KMS-11 (cell line): ENCODE measurements around the gene DNM3.

Experiments used
- H2AFZ ChIP-seq: fragments of 200-600 bp; sonication (generic); 2 replicates; pipeline ENCODE4 v1.6.1; 2016; ENCODE audit warnings: antibody characterized with exemption, mixed run types, low read depth
- H3K27ac ChIP-seq: fragments of 200-600 bp; sonication (generic); 2 replicates; pipeline ENCODE4 v1.6.1; 2016; ENCODE audit warnings: mild to moderate bottlenecking, mixed run types
- H3K27me3 ChIP-seq: fragments of 200-600 bp; sonication (generic); 2 replicates; pipeline ENCODE4 v1.6.1; 2017; ENCODE audit warnings: mild to moderate bottlenecking, low read depth, mixed run types, moderate library complexity; ENCODE audit not compliant: insufficient read depth
- H3K36me3 ChIP-seq: fragments of 200-600 bp; sonication (generic); 2 replicates; pipeline ENCODE4 v1.6.1; 2017; ENCODE audit warnings: mild to moderate bottlenecking, mixed run types; ENCODE audit not compliant: insufficient read depth
- H3K4me1 ChIP-seq: fragments of 200-600 bp; sonication (generic); 2 replicates; pipeline ENCODE4 v1.6.1; 2016; ENCODE audit warnings: mild to moderate bottlenecking, low read depth, mixed run types; ENCODE audit not compliant: poor library complexity, severe bottlenecking
- H3K4me2 ChIP-seq: fragments of 200-600 bp; sonication (generic); 2 replicates; pipeline ENCODE4 v1.7.0; 2016; ENCODE audit warnings: mild to moderate bottlenecking, mixed run types
- H3K4me3 ChIP-seq: fragments of 200-600 bp; sonication (generic); IDR thresholded peaks from 2 replicates; pipeline ENCODE4 v1.6.1; 2017; ENCODE audit warnings: low read depth, low read length, mixed read lengths; ENCODE audit not compliant: insufficient read depth
- H3K79me2 ChIP-seq: fragments of 200-600 bp; sonication (generic); 2 replicates; pipeline ENCODE4 v1.6.1; 2016; ENCODE audit warnings: low read depth, mixed run types; ENCODE audit not compliant: insufficient read depth
- H3K9ac ChIP-seq: fragments of 200-600 bp; sonication (generic); 2 replicates; pipeline ENCODE4 v1.6.1; 2016; ENCODE audit warnings: mild to moderate bottlenecking, mixed run types
- H4K20me1 ChIP-seq: fragments of 200-600 bp; sonication (generic); 2 replicates; pipeline ENCODE4 v1.6.1; 2016; ENCODE audit warnings: mild to moderate bottlenecking, mixed run types; ENCODE audit not compliant: insufficient read depth
- CTCF ChIP-seq: fragments of 200-600 bp; sonication (generic); conservative IDR thresholded peaks from 2 replicates; pipeline ENCODE4 v1.6.1; 2017; ENCODE audit warnings: low read depth, mild to moderate bottlenecking, antibody characterized with exemption, low read length, moderate library complexity, mixed read lengths

DNM3 gene

DNA sequence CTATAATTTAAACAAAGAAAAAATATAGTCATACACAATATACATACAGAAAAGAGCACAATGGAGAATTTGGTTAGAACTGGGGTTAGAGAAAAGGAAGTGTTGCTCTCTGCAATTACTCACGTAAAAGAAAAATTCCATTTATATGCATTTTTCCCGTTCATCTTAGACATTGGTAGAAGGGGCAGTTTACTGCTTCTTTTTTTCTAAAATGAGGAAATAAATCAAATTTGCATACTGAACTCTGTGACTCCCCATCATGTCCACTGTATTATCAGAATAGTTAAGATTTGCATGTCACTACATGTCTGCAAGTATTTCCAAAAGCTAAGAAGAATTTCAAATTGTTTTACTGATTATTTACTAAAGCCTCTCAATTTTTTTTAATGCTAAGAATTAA is 535.1 kb downstream of the DNM3 start:
- H3K9ac ChIP-seq = no peak overlapping the region
- no peaks in the 10 kb centered on the region for H4K20me1 ChIP-seq
- no peak overlapping the region for H2AFZ ChIP-seq
- no peak for TF ChIP-seq CTCF
- no peaks in the 10 kb centered on the region for H3K4me1 ChIP-seq
- H3K4me3 ChIP-seq = no peak overlapping the region
- no peak overlapping the region for H3K4me2 ChIP-seq
- H3K27ac ChIP-seq = no peak overlapping the region
- H3K79me2 ChIP-seq = no peaks in the 10 kb centered on the region
- no peaks in the 10 kb centered on the region for H3K36me3 ChIP-seq
- no peaks in the 10 kb centered on the region for H3K27me3 ChIP-seq

- no peak overlapping the region for H3K27ac ChIP-seq
- no peaks in the 10 kb centered on the region for H3K36me3 ChIP-seq
- H3K4me1 ChIP-seq = no peaks in the 10 kb centered on the region
- no peak overlapping the region for H3K4me2 ChIP-seq
- H3K9ac ChIP-seq = no peak overlapping the region
- no peaks in the 10 kb centered on the region for H3K79me2 ChIP-seq
- H3K4me3 ChIP-seq = no peak overlapping the region
- no peak for TF ChIP-seq CTCF
- no peak overlapping the region for H2AFZ ChIP-seq
- no peaks in the 10 kb centered on the region for H4K20me1 ChIP-seq
- H3K27me3 ChIP-seq = no peaks in the 10 kb centered on the region
Observed at GRCh38 chr1:172377565-172377964, 536.3 kb downstream of the DNM3 start.

- Histone ChIP-seq H2AFZ (no peak overlapping the region), H3K79me2 (no peaks in the 10 kb centered on the region), H4K20me1 (no peaks in the 10 kb centered on the region), H3K36me3 (no peaks in the 10 kb centered on the region), H3K27me3 (no peaks in the 10 kb centered on the region), H3K27ac (no peak overlapping the region), H3K9ac (no peak overlapping the region), H3K4me2 (no peak overlapping the region), H3K4me1 (no peaks in the 10 kb centered on the region), H3K4me3 (no peak overlapping the region)
- no peak for TF ChIP-seq CTCF
Observed at GRCh38 chr1:172378109-172378760, 536.9 kb downstream of the DNM3 start.

DNA sequence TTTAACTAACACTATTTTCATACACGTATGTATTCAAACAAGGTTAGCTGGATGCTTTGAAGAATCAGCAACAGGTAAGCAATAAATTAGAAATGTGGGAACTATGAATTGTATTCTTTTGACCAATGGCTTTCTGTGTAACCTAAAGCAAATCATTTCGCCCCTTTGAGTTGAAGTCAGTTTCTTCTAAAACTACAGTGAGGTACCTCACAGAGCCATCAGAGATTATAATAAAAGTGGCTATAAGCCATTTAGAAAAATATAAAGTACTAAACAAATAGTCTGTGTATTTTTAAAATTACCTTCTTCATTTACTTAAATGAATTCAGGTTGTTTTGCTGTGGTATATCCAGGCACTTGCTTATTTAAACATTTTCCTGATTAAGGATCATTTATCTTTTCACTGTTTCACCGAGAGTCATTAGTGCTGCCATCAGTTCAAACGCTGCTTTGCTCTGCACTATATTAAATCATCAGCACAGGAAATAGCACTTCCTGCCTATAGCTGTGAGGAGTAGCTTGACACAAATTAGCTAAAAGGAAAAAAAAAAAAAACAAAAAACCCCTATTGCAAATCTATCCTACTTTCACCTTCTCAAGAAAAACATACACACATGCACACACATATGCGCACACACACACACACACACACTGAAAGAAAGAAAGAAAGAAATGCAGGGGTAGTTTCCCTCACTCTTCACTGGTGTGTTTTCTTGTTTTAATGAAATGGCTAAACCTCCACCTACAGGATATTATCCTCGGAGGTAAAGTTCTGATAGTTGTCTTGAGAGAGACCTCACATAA is 539.3 kb downstream of the DNM3 start:
- no peak overlapping the region for H3K4me3 ChIP-seq
- H3K9ac ChIP-seq = no peak overlapping the region
- H3K79me2 ChIP-seq = no peaks in the 10 kb centered on the region
- H2AFZ ChIP-seq = no peak overlapping the region
- no peak overlapping the region for H3K4me2 ChIP-seq
- H3K36me3 ChIP-seq = no peaks in the 10 kb centered on the region
- H4K20me1 ChIP-seq = no peaks in the 10 kb centered on the region
- H3K27me3 ChIP-seq = no peaks in the 10 kb centered on the region
- H3K4me1 ChIP-seq = no peaks in the 10 kb centered on the region
- TF ChIP-seq CTCF = no peak
- H3K27ac ChIP-seq = no peak overlapping the region
